Stimulated activated memory B cell treated with anti-CD40 and anti-IgM and Interleukin-4, amounts not matched to agents 10 μg/mL and 1 μg/mL and 100 μg/mL, for 72 hours (primary cell): ENCODE results near the gene CLK1.
"Not testable (repeated sequence)": the region's sequence is repeated elsewhere in the genome, so short reads cannot be mapped to it uniquely, and the experiment has no call there.

Experiments
- ATAC-seq: fragments of 150-1000 bp; cut with Tn5 transposase; 2 replicates; pipeline ENCODE4 v1.10.0; 2021
- H3K27ac Mint-ChIP-seq: one replicate; pipeline ENCODE4 v1.8.0; 2022; ENCODE audit warnings: mild to moderate bottlenecking, mixed read lengths
- H3K27me3 Mint-ChIP-seq: one replicate; pipeline ENCODE4 v1.8.0; 2022; ENCODE audit warnings: mixed read lengths
- H3K36me3 Mint-ChIP-seq: one replicate; pipeline ENCODE4 v1.8.0; 2022; ENCODE audit warnings: mixed read lengths
- H3K4me1 Mint-ChIP-seq: one replicate; pipeline ENCODE4 v1.8.0; 2022; ENCODE audit warnings: mixed read lengths
- H3K4me3 Mint-ChIP-seq: one replicate; pipeline ENCODE4 v1.8.0; 2022; ENCODE audit warnings: mild to moderate bottlenecking, moderate library complexity, mixed read lengths
- H3K9me3 Mint-ChIP-seq: one replicate; pipeline ENCODE4 v1.8.0; 2022; ENCODE audit warnings: mixed read lengths

CLK1 gene

GRCh38 chr2:200864176-200865034 is at the start of gene CLK1:
Gene CLK1, minus strand, starts transcription at chr2:200864658. Its CDS starts 2,796 bp downstream, at chr2:200861862.
- ATAC-seq = peak; percentile 96
- peaks cover 28% of the 10 kb centered on the region for H3K4me1 Mint-ChIP-seq
- H3K4me3 Mint-ChIP-seq = peak within 1 kb of the TSS; percentile 88
- H3K27ac Mint-ChIP-seq = peak within 1 kb of the TSS; percentile 99
- no peaks in the 10 kb centered on the region for H3K27me3 Mint-ChIP-seq
- H3K36me3 Mint-ChIP-seq = peaks cover 43% of the 10 kb centered on the region
- H3K9me3 Mint-ChIP-seq = no peaks in the 10 kb centered on the region

GRCh38 chr2:200913654-200914053 is 49.2 kb upstream of the CLK1 start:
- Mint-ChIP-seq H3K36me3 (peaks cover 48% of the 10 kb centered on the region), H3K27me3 (no peaks in the 10 kb centered on the region), H3K4me1 (no peaks in the 10 kb centered on the region), H3K27ac (no peak overlapping the region), H3K9me3 (no peaks in the 10 kb centered on the region), H3K4me3 (no peak overlapping the region)
- ATAC-seq = no peak

GRCh38 chr2:200909958-200910357 is 45.5 kb upstream of the CLK1 start:
- ATAC-seq = no peak
- Mint-ChIP-seq H3K27me3 (no peaks in the 10 kb centered on the region), H3K9me3 (no peaks in the 10 kb centered on the region), H3K4me3 (no peak overlapping the region), H3K36me3 (peaks cover 28% of the 10 kb centered on the region), H3K4me1 (no peaks in the 10 kb centered on the region), H3K27ac (no peak overlapping the region)

GRCh38 chr2:200905618-200906296 is 41.3 kb upstream of the CLK1 start:
- H3K36me3 Mint-ChIP-seq = peaks cover 12% of the 10 kb centered on the region
- no peaks in the 10 kb centered on the region for H3K4me1 Mint-ChIP-seq
- H3K9me3 Mint-ChIP-seq = no peaks in the 10 kb centered on the region
- no peak overlapping the region for H3K4me3 Mint-ChIP-seq
- no peaks in the 10 kb centered on the region for H3K27me3 Mint-ChIP-seq
- H3K27ac Mint-ChIP-seq = no peak overlapping the region
- peak; percentile 64 for ATAC-seq

- Mint-ChIP-seq H3K9me3 (no peaks in the 10 kb centered on the region), H3K4me1 (no peaks in the 10 kb centered on the region), H3K27ac (no peak overlapping the region), H3K4me3 (no peak overlapping the region), H3K36me3 (peaks cover 34% of the 10 kb centered on the region), H3K27me3 (no peaks in the 10 kb centered on the region)
- peak; percentile 95 for ATAC-seq
These were observed 37.1 kb upstream of the CLK1 start for GRCh38 chr2:200901459-200902072.

GRCh38 chr2:200899482-200899881 is 35.0 kb upstream of the CLK1 start:
- H3K27ac Mint-ChIP-seq = no peak overlapping the region
- H3K9me3 Mint-ChIP-seq = no peaks in the 10 kb centered on the region
- H3K4me3 Mint-ChIP-seq = no peak overlapping the region
- H3K36me3 Mint-ChIP-seq = peaks cover 47% of the 10 kb centered on the region
- no peaks in the 10 kb centered on the region for H3K4me1 Mint-ChIP-seq
- no peaks in the 10 kb centered on the region for H3K27me3 Mint-ChIP-seq
- ATAC-seq = no peak

GRCh38 chr2:200888704-200889625 is 24.5 kb upstream of the CLK1 start, which contains the start of the genes NIF3L1 and PPIL3:
Gene NIF3L1, plus strand, starts transcription at chr2:200889371. Its CDS starts 2,573 bp downstream, at chr2:200891944.
Gene PPIL3, minus strand, starts transcription at chr2:200889077. Its CDS starts 1,462 bp downstream, at chr2:200887615.
- peaks cover 53% of the 10 kb centered on the region for H3K4me1 Mint-ChIP-seq
- H3K27ac Mint-ChIP-seq = peak within 1 kb of the TSS; percentile 97
- no peaks in the 10 kb centered on the region for H3K27me3 Mint-ChIP-seq
- ATAC-seq = peak; percentile 95
- peaks cover 14% of the 10 kb centered on the region for H3K36me3 Mint-ChIP-seq
- no peaks in the 10 kb centered on the region for H3K9me3 Mint-ChIP-seq
- peak within 1 kb of the TSS; percentile 95 for H3K4me3 Mint-ChIP-seq

- H3K9me3 Mint-ChIP-seq, H3K27ac Mint-ChIP-seq, H3K4me3 Mint-ChIP-seq, ATAC-seq, H3K4me1 Mint-ChIP-seq, H3K27me3 Mint-ChIP-seq: not testable (repeated sequence)
- peaks cover 28% of the 10 kb centered on the region for H3K36me3 Mint-ChIP-seq
These were observed 17.3 kb upstream of the CLK1 start for GRCh38 chr2:200881715-200882249.

- Mint-ChIP-seq H3K27ac (no peak overlapping the region), H3K27me3 (no peaks in the 10 kb centered on the region), H3K4me1 (no peaks in the 10 kb centered on the region), H3K4me3 (no peak overlapping the region), H3K9me3 (no peaks in the 10 kb centered on the region), H3K36me3 (peaks cover 35% of the 10 kb centered on the region)
- ATAC-seq = no peak
These were observed 13.9 kb upstream of the CLK1 start for GRCh38 chr2:200878289-200878880.

GRCh38 chr2:200877443-200877842 is 13.0 kb upstream of the CLK1 start:
- no peaks in the 10 kb centered on the region for H3K27me3 Mint-ChIP-seq
- H3K27ac Mint-ChIP-seq = no peak overlapping the region
- H3K36me3 Mint-ChIP-seq = peaks cover 30% of the 10 kb centered on the region
- no peak overlapping the region for H3K4me3 Mint-ChIP-seq
- H3K4me1 Mint-ChIP-seq = no peaks in the 10 kb centered on the region
- no peaks in the 10 kb centered on the region for H3K9me3 Mint-ChIP-seq
- ATAC-seq = no peak

GRCh38 chr2:200873560-200873959 is 9.1 kb upstream of the CLK1 start:
- peaks cover 21% of the 10 kb centered on the region for H3K36me3 Mint-ChIP-seq
- no peak overlapping the region for H3K27ac Mint-ChIP-seq
- no peaks in the 10 kb centered on the region for H3K9me3 Mint-ChIP-seq
- ATAC-seq = no peak
- no peak overlapping the region for H3K4me3 Mint-ChIP-seq
- H3K4me1 Mint-ChIP-seq = no peaks in the 10 kb centered on the region
- H3K27me3 Mint-ChIP-seq = no peaks in the 10 kb centered on the region

- no peak overlapping the region for H3K4me3 Mint-ChIP-seq
- peaks cover 21% of the 10 kb centered on the region for H3K36me3 Mint-ChIP-seq
- no peaks in the 10 kb centered on the region for H3K27me3 Mint-ChIP-seq
- no peaks in the 10 kb centered on the region for H3K4me1 Mint-ChIP-seq
- no peak for ATAC-seq
- no peaks in the 10 kb centered on the region for H3K9me3 Mint-ChIP-seq
- H3K27ac Mint-ChIP-seq = no peak overlapping the region
These were observed 6.7 kb upstream of the CLK1 start for GRCh38 chr2:200871151-200871550.

- Mint-ChIP-seq H3K27me3 (no peaks in the 10 kb centered on the region), H3K4me3 (no peak overlapping the region), H3K9me3 (no peaks in the 10 kb centered on the region), H3K36me3 (peaks cover 8% of the 10 kb centered on the region), H3K27ac (peak overlapping the region; percentile 40), H3K4me1 (no peaks in the 10 kb centered on the region)
- no peak for ATAC-seq
These were observed 4.6 kb upstream of the CLK1 start for GRCh38 chr2:200869014-200869413.

- no peaks in the 10 kb centered on the region for H3K27me3 Mint-ChIP-seq
- peaks cover 48% of the 10 kb centered on the region for H3K36me3 Mint-ChIP-seq
- peaks cover 34% of the 10 kb centered on the region for H3K4me1 Mint-ChIP-seq
- ATAC-seq = peak; percentile 24
- H3K4me3 Mint-ChIP-seq = peak overlapping the region; percentile 88
- no peaks in the 10 kb centered on the region for H3K9me3 Mint-ChIP-seq
- H3K27ac Mint-ChIP-seq = peak overlapping the region; percentile 99
These were observed 679 bp downstream of the CLK1 start for GRCh38 chr2:200863782-200864175.
